Stimulated activated CD8-positive, alpha-beta memory T cell treated with anti-CD3 and anti-CD28 coated beads, Interleukin-12 subunit alpha, Interleukin-12 subunit beta, amount 100 ng/mL, for 24 hours (primary cell): ENCODE data around the gene ARL8A.
"Not testable (repeated sequence)": the region's sequence is repeated elsewhere in the genome, so short reads cannot be mapped to it uniquely, and the experiment has no call there.

Experiments used
- DNase-seq: peaks from one replicate; pipeline ENCODE4 v3.0.0-alpha.2; 2020; ENCODE audit errors: extremely low read depth

The ARL8A gene

GRCh38 chr1:202113690-202114300 is 30.7 kb downstream of the ARL8A start:
- no peak for DNase-seq

- DNase-seq = no peak
Observed at GRCh38 chr1:202112859-202113689, 31.5 kb downstream of the ARL8A start.

- not testable (repeated sequence) for DNase-seq
Observed at GRCh38 chr1:202111589-202111988, 32.9 kb downstream of the ARL8A start.

GRCh38 chr1:202110977-202111376 is 33.6 kb downstream of the ARL8A start:
- no peak for DNase-seq

- DNase-seq = no peak
Observed at GRCh38 chr1:202107801-202108731, 36.5 kb downstream of the ARL8A start.

GRCh38 chr1:202107321-202107761 is 37.2 kb downstream of the ARL8A start:
- DNase-seq = no peak

- DNase-seq = no peak
Observed at GRCh38 chr1:202106340-202107254, 37.9 kb downstream of the ARL8A start.

- no peak for DNase-seq
Observed at GRCh38 chr1:202105571-202106339, 38.8 kb downstream of the ARL8A start.

- DNase-seq = no peak
Observed at GRCh38 chr1:202104073-202104472, 40.5 kb downstream of the ARL8A start.

GRCh38 chr1:202101184-202101583 is 43.4 kb downstream of the ARL8A start:
- no peak for DNase-seq

- DNase-seq = no peak
Observed at GRCh38 chr1:202093858-202094257, 50.7 kb downstream of the ARL8A start.

- no peak for DNase-seq
Observed at GRCh38 chr1:202090994-202091393, 53.5 kb downstream of the ARL8A start.

- no peak for DNase-seq
Observed at GRCh38 chr1:202088206-202088605, 56.3 kb downstream of the ARL8A start.

GRCh38 chr1:202086579-202087350 is 57.8 kb downstream of the ARL8A start:
- DNase-seq = no peak

GRCh38 chr1:202085682-202086373 is 58.7 kb downstream of the ARL8A start:
- DNase-seq = no peak

- no peak for DNase-seq
Observed at GRCh38 chr1:202084791-202085681, 59.5 kb downstream of the ARL8A start.
